Measurements from ENCODE around the gene LSMEM2. TPM values are rescaled to one million over a fixed set of nuclear protein-coding genes. Genes with fewer than 3 reads are reported as not detected.
A peak's percentile ranks its signal among the peaks of the same experiment; 100 is the strongest.

LSMEM2 gene
- total and polyA plus RNA-seq, 4 experiments from 2014 or later = 0.20 TPM; not detected in 3

DNA sequence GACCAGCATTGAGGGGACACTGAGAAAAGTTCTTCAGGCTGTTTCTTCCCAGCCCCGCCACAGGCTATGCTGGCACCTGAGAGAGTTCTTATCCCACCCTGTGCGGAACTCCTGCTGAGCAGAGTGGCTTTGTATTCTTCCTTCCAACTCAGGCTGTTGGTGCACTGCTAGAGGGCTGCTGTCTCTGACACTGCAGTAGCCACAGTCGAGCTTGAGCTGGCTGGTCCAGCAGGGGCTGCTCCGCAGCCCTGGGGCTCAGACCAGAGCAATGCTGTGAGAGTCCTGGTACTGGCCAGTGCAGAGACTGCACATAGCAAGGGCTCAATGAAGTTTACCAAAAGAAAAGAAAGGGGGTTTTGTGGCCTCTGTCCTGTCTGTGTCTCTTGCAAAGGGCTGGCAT lies 39.2 kb upstream of the LSMEM2 start:
- no peak for DNase-seq
- intact Hi-C loops (cut with micrococcal nuclease) = loop anchor here (5.0 kb wide), 2 partner anchors 98 to 1733 kb away; partner anchors contain the start of gene ABHD14B
- ChIA-PET POLR2A (ENCODE audit: partially characterized antibody) (interaction anchor here (11.2 kb wide), 1 partner anchor 11 kb away, joined by 150 read pairs; no protein-coding TSS in a partner anchor), CTCF (ENCODE audit: partially characterized antibody) (interaction anchor here (0.9 to 10.2 kb wide), 3 partner anchors 12 to 59 kb away, joined by 3 to 127 read pairs (median 4); partner anchors contain the start of genes HYAL3 and NAA80)
- no peaks in the 10 kb centered on the region for H3K9me3 ChIP-seq (ENCODE audit: control insufficient read depth in 1 of 2, low read length in 2 of 2)
- Mint-ChIP-seq H3K4me3 (peak overlapping the region in 7 of 8 donors; percentile 39 to 99 (median 97)), H3K27me3 (no peaks in the 10 kb centered on the region), H3K27ac (peak overlapping the region; percentile 66 to 97 (median 91)), H3K36me3 (peaks cover 0 to 48% of the 10 kb centered on the region in 2 donors), H3K4me1 (peaks cover 37 to 86% (median 62%) of the 10 kb centered on the region in 4 donors), H3K9me3 (no peaks in the 10 kb centered on the region)
- H3K4me3 ChIP-seq (ENCODE audit: low read length in 2 of 2) = no peak overlapping the region
- H3K27me3 ChIP-seq (ENCODE audit: insufficient read depth, low read length) = no peaks in the 10 kb centered on the region
- H3K27ac ChIP-seq (ENCODE audit: low read depth, low read length) = peak overlapping the region; percentile 76
- peaks cover 74% of the 10 kb centered on the region for H3K4me1 ChIP-seq (ENCODE audit: insufficient read depth, low read length)
- peaks cover 17% of the 10 kb centered on the region for H3K36me3 ChIP-seq (ENCODE audit: insufficient read depth, low read length)

GRCh38 chr3:50241163-50241562 lies 37.7 kb upstream of the LSMEM2 start:
- no peaks in the 10 kb centered on the region for H3K9me3 Mint-ChIP-seq
- no peak overlapping the region for H3K4me3 ChIP-seq (ENCODE audit: low read length in 2 of 2)
- peaks cover 78% of the 10 kb centered on the region for H3K4me1 ChIP-seq (ENCODE audit: insufficient read depth, low read length)
- H3K27me3 ChIP-seq (ENCODE audit: insufficient read depth, low read length) = no peaks in the 10 kb centered on the region
- H3K27me3 Mint-ChIP-seq = no peaks in the 10 kb centered on the region
- H3K36me3 ChIP-seq (ENCODE audit: insufficient read depth, low read length) = peaks cover 18% of the 10 kb centered on the region
- H3K4me3 Mint-ChIP-seq = peak overlapping the region; percentile 4 to 77 (median 60)
- CTCF ChIA-PET (ENCODE audit: partially characterized antibody) = interaction anchor here (1.0 to 10.2 kb wide), 4 partner anchors 14 to 48 kb away, joined by 3 to 127 read pairs (median 16); no protein-coding TSS in a partner anchor
- intact Hi-C loops (cut with micrococcal nuclease) = no loop called here
- peak overlapping the region; percentile 73 to 96 (median 92) for H3K27ac Mint-ChIP-seq
- H3K4me1 Mint-ChIP-seq = peaks cover 38 to 93% (median 65%) of the 10 kb centered on the region in 4 donors
- H3K36me3 Mint-ChIP-seq = peaks cover 0 to 49% of the 10 kb centered on the region in 2 donors
- H3K27ac ChIP-seq (ENCODE audit: low read depth, low read length) = peak overlapping the region; percentile 76
- DNase-seq = no peak
- no peaks in the 10 kb centered on the region for H3K9me3 ChIP-seq (ENCODE audit: control insufficient read depth in 1 of 2, low read length in 2 of 2)
- POLR2A ChIA-PET (ENCODE audit: partially characterized antibody) = interaction anchor here (1.0 to 11.2 kb wide), 3 partner anchors 13 to 95 kb away, joined by 3 to 150 read pairs (median 5); no protein-coding TSS in a partner anchor

DNA sequence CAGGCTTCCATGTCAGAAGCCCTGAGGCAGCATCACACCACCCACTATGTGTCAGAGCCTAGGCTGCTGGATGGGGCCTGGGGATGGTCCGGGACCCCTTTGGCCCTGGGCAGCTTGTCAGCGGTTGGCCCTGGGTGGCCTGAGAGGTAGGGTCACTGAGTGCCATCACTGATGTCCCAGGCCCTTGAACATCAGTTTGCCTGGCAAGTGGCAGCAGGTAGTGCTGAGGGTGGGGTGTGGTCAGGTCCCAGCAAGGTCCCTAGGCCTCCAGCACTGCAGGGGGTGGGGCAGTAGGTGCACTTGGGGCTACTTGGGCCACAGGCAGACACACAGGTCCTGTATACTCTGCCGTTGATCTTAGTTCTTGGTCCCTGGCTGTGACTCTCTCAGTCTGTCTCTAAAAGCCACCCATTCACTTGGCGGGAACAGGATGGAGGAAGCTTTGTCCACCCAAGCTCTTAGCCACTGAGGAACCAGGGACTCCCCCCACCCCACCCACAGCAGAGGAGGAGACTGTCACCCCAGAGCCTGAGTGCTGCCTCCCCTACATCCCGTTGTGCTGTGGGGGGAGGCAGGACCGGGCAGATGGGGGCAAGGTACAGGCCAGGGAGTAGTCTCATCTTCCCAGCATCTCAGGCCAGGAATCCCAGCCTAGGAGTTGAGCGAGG lies 37.0 kb upstream of the LSMEM2 start:
- Mint-ChIP-seq H3K27me3 (no peaks in the 10 kb centered on the region), H3K36me3 (peaks cover 0 to 47% of the 10 kb centered on the region in 2 donors), H3K9me3 (no peaks in the 10 kb centered on the region), H3K4me1 (peaks cover 43 to 95% (median 70%) of the 10 kb centered on the region in 4 donors), H3K27ac (peak overlapping the region; percentile 64 to 96 (median 92)), H3K4me3 (peak overlapping the region; percentile 15 to 84 (median 63))
- peaks cover 18% of the 10 kb centered on the region for H3K36me3 ChIP-seq (ENCODE audit: insufficient read depth, low read length)
- intact Hi-C loops (cut with micrococcal nuclease) = no loop called here
- H3K27ac ChIP-seq (ENCODE audit: low read depth, low read length) = peak overlapping the region; percentile 76
- no peak for DNase-seq
- H3K9me3 ChIP-seq (ENCODE audit: control insufficient read depth in 1 of 2, low read length in 2 of 2) = no peaks in the 10 kb centered on the region
- ChIA-PET POLR2A (ENCODE audit: partially characterized antibody) (interaction anchor here (0.7 to 11.2 kb wide), 6 partner anchors 14 to 94 kb away, joined by 3 to 150 read pairs (median 4); partner anchors contain the start of genes IFRD2 and TUSC2), CTCF (ENCODE audit: partially characterized antibody) (interaction anchor here (1.0 to 10.2 kb wide), 3 partner anchors 15 to 48 kb away, joined by 3 to 127 read pairs (median 29); no protein-coding TSS in a partner anchor)
- H3K4me1 ChIP-seq (ENCODE audit: insufficient read depth, low read length) = peaks cover 85% of the 10 kb centered on the region
- no peaks in the 10 kb centered on the region for H3K27me3 ChIP-seq (ENCODE audit: insufficient read depth, low read length)
- no peak overlapping the region for H3K4me3 ChIP-seq (ENCODE audit: low read length in 2 of 2)

DNA sequence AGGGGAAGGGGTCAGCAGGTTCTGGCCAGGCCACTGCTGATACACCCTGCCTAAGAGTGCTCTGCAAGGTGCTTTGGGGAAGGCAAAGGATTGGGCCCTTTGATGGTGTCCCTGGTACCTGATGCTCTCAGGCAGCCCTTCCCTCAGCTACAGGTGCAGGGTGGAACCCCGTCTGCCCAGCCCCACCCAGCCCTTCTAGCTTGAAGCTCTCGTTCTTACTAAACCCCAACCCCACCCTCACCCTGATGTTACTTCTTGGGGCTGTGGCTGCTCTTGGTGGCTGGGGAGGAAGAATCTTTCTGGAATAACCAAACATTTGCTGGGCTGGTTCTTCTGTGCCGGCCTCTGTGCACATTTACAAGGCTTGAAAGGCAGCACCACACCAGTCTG lies 36.5 kb upstream of the LSMEM2 start:
- intact Hi-C loops (cut with micrococcal nuclease) = no loop called here
- H3K36me3 ChIP-seq (ENCODE audit: insufficient read depth, low read length) = peaks cover 18% of the 10 kb centered on the region
- Mint-ChIP-seq H3K27ac (peak overlapping the region; percentile 87 to 96 (median 94)), H3K4me3 (peak overlapping the region in 7 of 8 donors; percentile 71 to 84 (median 76)), H3K4me1 (peaks cover 47 to 95% (median 74%) of the 10 kb centered on the region in 4 donors), H3K36me3 (peaks cover 0 to 45% of the 10 kb centered on the region in 2 donors), H3K9me3 (no peaks in the 10 kb centered on the region), H3K27me3 (no peaks in the 10 kb centered on the region)
- no peaks in the 10 kb centered on the region for H3K27me3 ChIP-seq (ENCODE audit: insufficient read depth, low read length)
- H3K4me3 ChIP-seq (ENCODE audit: low read length in 2 of 2) = no peak overlapping the region
- POLR2A ChIA-PET (ENCODE audit: partially characterized antibody) = interaction anchor here (0.7 to 11.2 kb wide), 5 partner anchors 14 to 94 kb away, joined by 3 to 150 read pairs (median 4); partner anchors contain the start of genes IFRD2 and TUSC2
- H3K4me1 ChIP-seq (ENCODE audit: insufficient read depth, low read length) = peaks cover 91% of the 10 kb centered on the region
- CTCF ChIA-PET (ENCODE audit: partially characterized antibody) = interaction anchor here (4.1 to 10.2 kb wide), 2 partner anchors 15 to 49 kb away, joined by 29 to 127 read pairs; no protein-coding TSS in a partner anchor
- no peaks in the 10 kb centered on the region for H3K9me3 ChIP-seq (ENCODE audit: control insufficient read depth in 1 of 2, low read length in 2 of 2)
- peak overlapping the region; percentile 76 for H3K27ac ChIP-seq (ENCODE audit: low read depth, low read length)
- no peak for DNase-seq

DNA sequence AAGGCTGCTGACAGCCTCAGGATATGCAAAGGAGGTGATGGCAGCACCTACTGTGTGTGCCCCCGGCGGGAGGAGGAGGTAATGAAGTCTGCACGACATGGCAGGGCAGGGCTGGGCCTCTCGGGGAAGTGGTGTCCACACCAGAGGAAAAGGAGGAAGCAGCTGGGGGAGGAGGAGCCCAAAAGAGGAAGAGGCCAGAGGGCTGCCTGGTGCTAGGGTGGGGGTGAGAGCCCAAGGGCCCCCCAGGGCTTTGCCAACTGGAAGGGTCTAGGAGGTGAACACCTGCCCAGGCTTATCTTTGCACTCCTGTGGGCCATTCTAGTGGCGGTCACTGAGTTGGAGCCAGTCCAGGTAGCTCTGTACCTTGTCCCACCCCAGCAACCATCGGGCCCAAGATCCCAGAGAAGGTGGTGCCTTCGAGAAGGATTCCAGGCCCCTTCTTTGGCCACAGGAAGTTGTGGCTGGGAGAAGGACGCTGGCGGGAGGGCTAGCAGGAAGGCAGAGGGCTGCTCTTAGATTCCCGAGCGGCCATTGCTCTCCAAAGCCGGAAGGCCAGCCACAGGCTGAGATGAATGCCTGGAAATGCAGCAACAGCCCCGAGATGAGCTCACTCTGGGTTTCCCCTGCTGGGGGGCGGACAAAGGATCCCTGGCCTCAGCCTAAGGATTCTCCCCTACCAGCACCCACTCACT lies 35.9 kb upstream of the LSMEM2 start:
- intact Hi-C loops (cut with micrococcal nuclease) = no loop called here
- Histone ChIP-seq H3K4me1 (ENCODE audit: insufficient read depth, low read length) (peaks cover 96% of the 10 kb centered on the region), H3K36me3 (ENCODE audit: insufficient read depth, low read length) (peaks cover 18% of the 10 kb centered on the region), H3K27me3 (ENCODE audit: insufficient read depth, low read length) (no peaks in the 10 kb centered on the region), H3K27ac (ENCODE audit: low read depth, low read length) (peak overlapping the region; percentile 76), H3K4me3 (ENCODE audit: low read length in 2 of 2) (no peak overlapping the region), H3K9me3 (ENCODE audit: control insufficient read depth in 1 of 2, low read length in 2 of 2) (no peaks in the 10 kb centered on the region)
- POLR2A ChIA-PET (ENCODE audit: partially characterized antibody) = interaction anchor here (1.2 to 11.2 kb wide), 3 partner anchors 15 to 85 kb away, joined by 3 to 150 read pairs (median 4); partner anchors contain the start of genes IFRD2 and TUSC2
- Mint-ChIP-seq H3K36me3 (peaks cover 0 to 38% of the 10 kb centered on the region in 2 donors), H3K9me3 (no peaks in the 10 kb centered on the region), H3K4me3 (peak overlapping the region in 7 of 8 donors; percentile 71 to 84 (median 76)), H3K27ac (peak overlapping the region; percentile 87 to 96 (median 94)), H3K27me3 (no peaks in the 10 kb centered on the region), H3K4me1 (peaks cover 48 to 92% (median 73%) of the 10 kb centered on the region in 4 donors)
- CTCF ChIA-PET (ENCODE audit: partially characterized antibody) = interaction anchor here (0.7 to 10.2 kb wide), 7 partner anchors 16 to 104 kb away, joined by 3 to 127 read pairs (median 3); no protein-coding TSS in a partner anchor
- DNase-seq = peak in 2 of 5 donors; percentile 17 to 76

DNA sequence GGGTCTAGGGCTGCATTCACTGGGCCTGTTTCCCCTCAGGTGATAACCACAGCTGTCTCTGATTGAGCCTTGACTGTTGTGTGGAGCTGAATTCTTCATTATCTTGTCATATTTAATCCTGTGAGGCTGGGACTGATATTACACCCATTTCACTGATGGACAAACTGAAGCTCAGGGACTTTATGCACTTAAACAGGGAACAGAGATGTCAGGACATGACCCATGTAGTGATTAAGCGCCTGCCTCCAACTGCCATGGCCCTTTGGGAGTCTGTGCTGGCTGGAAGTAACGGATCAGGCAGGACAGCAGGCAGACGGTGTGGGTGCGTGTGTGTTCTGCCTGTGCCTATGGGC lies 35.4 kb upstream of the LSMEM2 start:
- Mint-ChIP-seq H3K4me3 (peak overlapping the region in 4 of 8 donors; percentile 21 to 49 (median 44)), H3K4me1 (peaks cover 50 to 90% (median 72%) of the 10 kb centered on the region in 4 donors), H3K27me3 (no peaks in the 10 kb centered on the region), H3K9me3 (no peaks in the 10 kb centered on the region), H3K27ac (peak overlapping the region; percentile 72 to 96 (median 81)), H3K36me3 (peaks cover 0 to 39% of the 10 kb centered on the region in 2 donors)
- H3K9me3 ChIP-seq (ENCODE audit: control insufficient read depth in 1 of 2, low read length in 2 of 2) = no peaks in the 10 kb centered on the region
- CTCF ChIA-PET (ENCODE audit: partially characterized antibody) = interaction anchor here (0.6 to 10.2 kb wide), 11 partner anchors 7 to 1694 kb away, joined by 3 to 127 read pairs (median 4); partner anchors contain the start of gene GNAI2
- intact Hi-C loops (cut with micrococcal nuclease) = no loop called here
- peaks cover 96% of the 10 kb centered on the region for H3K4me1 ChIP-seq (ENCODE audit: insufficient read depth, low read length)
- H3K27ac ChIP-seq (ENCODE audit: low read depth, low read length) = peak overlapping the region; percentile 76
- POLR2A ChIA-PET (ENCODE audit: partially characterized antibody) = interaction anchor here (1.9 to 11.2 kb wide), 2 partner anchors 15 to 49 kb away, joined by 4 to 150 read pairs; partner anchors contain the start of gene IFRD2
- H3K36me3 ChIP-seq (ENCODE audit: insufficient read depth, low read length) = peaks cover 18% of the 10 kb centered on the region
- DNase-seq = no peak
- H3K4me3 ChIP-seq (ENCODE audit: low read length in 2 of 2) = no peak overlapping the region
- no peaks in the 10 kb centered on the region for H3K27me3 ChIP-seq (ENCODE audit: insufficient read depth, low read length)
